Measurements from ENCODE around the gene SMARCD3. TPM values are rescaled to one million over a fixed set of nuclear protein-coding genes. Genes with fewer than 3 reads are reported as not detected.

Gene SMARCD3
- total and polyA plus RNA-seq, 2 of the 13 experiments (the other 11 are each of a cell fraction or from before 2014, with no cell fraction given) = 0.20 to 0.62 TPM

GRCh38 chr7:151242159-151243044 is 6.1 kb downstream of the SMARCD3 start (continued):
- TF ChIP-seq, protein P1, sequence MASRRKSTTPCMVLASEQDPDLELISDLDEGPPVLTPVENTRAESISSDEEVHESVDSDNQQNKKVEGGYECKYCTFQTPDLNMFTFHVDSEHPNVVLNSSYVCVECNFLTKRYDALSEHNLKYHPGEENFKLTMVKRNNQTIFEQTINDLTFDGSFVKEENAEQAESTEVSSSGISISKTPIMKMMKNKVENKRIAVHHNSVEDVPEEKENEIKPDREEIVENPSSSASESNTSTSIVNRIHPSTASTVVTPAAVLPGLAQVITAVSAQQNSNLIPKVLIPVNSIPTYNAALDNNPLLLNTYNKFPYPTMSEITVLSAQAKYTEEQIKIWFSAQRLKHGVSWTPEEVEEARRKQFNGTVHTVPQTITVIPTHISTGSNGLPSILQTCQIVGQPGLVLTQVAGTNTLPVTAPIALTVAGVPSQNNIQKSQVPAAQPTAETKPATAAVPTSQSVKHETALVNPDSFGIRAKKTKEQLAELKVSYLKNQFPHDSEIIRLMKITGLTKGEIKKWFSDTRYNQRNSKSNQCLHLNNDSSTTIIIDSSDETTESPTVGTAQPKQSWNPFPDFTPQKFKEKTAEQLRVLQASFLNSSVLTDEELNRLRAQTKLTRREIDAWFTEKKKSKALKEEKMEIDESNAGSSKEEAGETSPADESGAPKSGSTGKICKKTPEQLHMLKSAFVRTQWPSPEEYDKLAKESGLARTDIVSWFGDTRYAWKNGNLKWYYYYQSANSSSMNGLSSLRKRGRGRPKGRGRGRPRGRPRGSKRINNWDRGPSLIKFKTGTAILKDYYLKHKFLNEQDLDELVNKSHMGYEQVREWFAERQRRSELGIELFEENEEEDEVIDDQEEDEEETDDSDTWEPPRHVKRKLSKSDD (CRISPR knock-in tag; IDR thresholded peaks at IDR 0.05; ENCODE audit: low read depth) = no peak
- TF ChIP-seq ZNF382 (CRISPR knock-in tag; IDR thresholded peaks at IDR 0.05; ENCODE audit: borderline replicate concordance) (no peak), ZFP62 (CRISPR knock-in tag; IDR thresholded peaks at IDR 0.05) (no peak), FOXJ3 (CRISPR knock-in tag; IDR thresholded peaks at IDR 0.05; ENCODE audit: borderline replicate concordance) (no peak), CEBPB (IDR thresholded peaks at IDR 0.05; ENCODE audit: borderline replicate concordance, low read depth, low read length) (peak; percentile 83), ZNF629 (CRISPR knock-in tag; conservative IDR thresholded peaks at IDR 0.05) (no peak), ZFP90 (CRISPR knock-in tag; IDR thresholded peaks at IDR 0.05; ENCODE audit: borderline replicate concordance) (no peak), HNRNPL (IDR thresholded peaks at IDR 0.05; ENCODE audit: low read depth, low read length) (no peak), NCOR1 (IDR thresholded peaks at IDR 0.05; ENCODE audit: borderline replicate concordance, low read length) (no peak), HNF4G (IDR thresholded peaks at IDR 0.05; ENCODE audit: borderline replicate concordance, low read depth, low read length) (0 out of 2 replicates have a peak, but pooled peaks have one; percentile 10), HNF4G (CRISPR knock-in tag; IDR thresholded peaks at IDR 0.05; ENCODE audit: borderline replicate concordance, low read depth) (no peak), CAMTA2 (CRISPR knock-in tag; IDR thresholded peaks at IDR 0.05; ENCODE audit: borderline replicate concordance) (no peak), ZNF552 (CRISPR knock-in tag; IDR thresholded peaks at IDR 0.05; ENCODE audit: borderline replicate concordance) (no peak), POLR2G (IDR thresholded peaks at IDR 0.05; ENCODE audit: low read depth, low read length) (0 out of 2 replicates have a peak, but pooled peaks have one; percentile 33), NR2F2 (IDR thresholded peaks at IDR 0.05; ENCODE audit: borderline replicate concordance, low read depth) (no peak), ZNF10 (CRISPR knock-in tag; IDR thresholded peaks at IDR 0.05; ENCODE audit: borderline replicate concordance, low read depth) (no peak)
- TF ChIP-seq, protein P2, sequence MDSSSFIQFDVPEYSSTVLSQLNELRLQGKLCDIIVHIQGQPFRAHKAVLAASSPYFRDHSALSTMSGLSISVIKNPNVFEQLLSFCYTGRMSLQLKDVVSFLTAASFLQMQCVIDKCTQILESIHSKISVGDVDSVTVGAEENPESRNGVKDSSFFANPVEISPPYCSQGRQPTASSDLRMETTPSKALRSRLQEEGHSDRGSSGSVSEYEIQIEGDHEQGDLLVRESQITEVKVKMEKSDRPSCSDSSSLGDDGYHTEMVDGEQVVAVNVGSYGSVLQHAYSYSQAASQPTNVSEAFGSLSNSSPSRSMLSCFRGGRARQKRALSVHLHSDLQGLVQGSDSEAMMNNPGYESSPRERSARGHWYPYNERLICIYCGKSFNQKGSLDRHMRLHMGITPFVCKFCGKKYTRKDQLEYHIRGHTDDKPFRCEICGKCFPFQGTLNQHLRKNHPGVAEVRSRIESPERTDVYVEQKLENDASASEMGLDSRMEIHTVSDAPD (CRISPR knock-in tag; IDR thresholded peaks at IDR 0.05) = no peak
- TF ChIP-seq, protein P3, sequence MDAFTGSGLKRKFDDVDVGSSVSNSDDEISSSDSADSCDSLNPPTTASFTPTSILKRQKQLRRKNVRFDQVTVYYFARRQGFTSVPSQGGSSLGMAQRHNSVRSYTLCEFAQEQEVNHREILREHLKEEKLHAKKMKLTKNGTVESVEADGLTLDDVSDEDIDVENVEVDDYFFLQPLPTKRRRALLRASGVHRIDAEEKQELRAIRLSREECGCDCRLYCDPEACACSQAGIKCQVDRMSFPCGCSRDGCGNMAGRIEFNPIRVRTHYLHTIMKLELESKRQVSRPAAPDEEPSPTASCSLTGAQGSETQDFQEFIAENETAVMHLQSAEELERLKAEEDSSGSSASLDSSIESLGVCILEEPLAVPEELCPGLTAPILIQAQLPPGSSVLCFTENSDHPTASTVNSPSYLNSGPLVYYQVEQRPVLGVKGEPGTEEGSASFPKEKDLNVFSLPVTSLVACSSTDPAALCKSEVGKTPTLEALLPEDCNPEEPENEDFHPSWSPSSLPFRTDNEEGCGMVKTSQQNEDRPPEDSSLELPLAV (CRISPR knock-in tag; conservative IDR thresholded peaks at IDR 0.05; ENCODE audit: low read depth) = no peak

Data from HepG2 (cell line).